ENCODE results near the gene TSPAN17. TPM values are rescaled to one million over a fixed set of nuclear protein-coding genes. Genes with fewer than 3 reads are reported as not detected.

The TSPAN17 gene
- total and polyA plus RNA-seq, 9 of the 15 experiments (the other 6 are each of a cell fraction or from before 2014, with no cell fraction given), result 0.73 to 58.3 (median 34.5) TPM

GRCh38 chr5:176609724-176610434, 37.4 kb upstream of the TSPAN17 start, which contains the start of gene GPRIN1 (continued):
- TF ChIP-seq CBFB (CRISPR knock-in tag; IDR thresholded peaks at IDR 0.05) (no peak), POLR2AphosphoS5 (IDR thresholded peaks at IDR 0.05; ENCODE audit: control insufficient read depth, insufficient read depth, low read depth, low read length) (no peak), PHF8 (IDR thresholded peaks at IDR 0.05; ENCODE audit: borderline replicate concordance, low read length) (peak; percentile 61; the same call in 1 of the 2 replicates), E2F8 (IDR thresholded peaks at IDR 0.05; ENCODE audit: low read depth, partially characterized antibody) (no peak), BCLAF1 (IDR thresholded peaks at IDR 0.05; ENCODE audit: borderline replicate concordance in 1 of 2, control insufficient read depth in 1 of 2, low read depth in 2 of 2, low read length in 1 of 2) (no peak), PPARD (CRISPR knock-in tag; IDR thresholded peaks at IDR 0.05) (no peak), MYC (IDR thresholded peaks at IDR 0.05; ENCODE audit: low read depth, low read length) (no peak), MYC (CRISPR knock-in tag; IDR thresholded peaks at IDR 0.05; ENCODE audit: borderline replicate concordance, low read depth) (no peak), DMBX1 (CRISPR knock-in tag; IDR thresholded peaks at IDR 0.05; ENCODE audit: borderline replicate concordance) (no peak), YBX1 (IDR thresholded peaks at IDR 0.05) (no peak), TCFL5 (CRISPR knock-in tag; conservative IDR thresholded peaks at IDR 0.05) (no peak), HIVEP1 (CRISPR knock-in tag; IDR thresholded peaks at IDR 0.05) (no peak), SIRT6 (IDR thresholded peaks at IDR 0.05; ENCODE audit: low read depth, low read length) (no peak), NRF1 (conservative IDR thresholded peaks at IDR 0.05 in 1 of 2, IDR thresholded peaks at IDR 0.05 in 1 of 2) (peak; percentile 84 to 87), EWSR1 (IDR thresholded peaks at IDR 0.05; ENCODE audit: borderline replicate concordance, low read depth, partially characterized antibody) (no peak), RAD51 (IDR thresholded peaks at IDR 0.05; ENCODE audit: borderline replicate concordance, low read depth) (no peak), CHD4 (IDR thresholded peaks at IDR 0.05; ENCODE audit: insufficient read depth, insufficient replicate concordance, low read depth, low read length, poor library complexity, severe bottlenecking) (no peak), KLF13 (tag; IDR thresholded peaks at IDR 0.05; ENCODE audit: borderline replicate concordance, low read depth) (no peak), NFE2L1 (tag; IDR thresholded peaks at IDR 0.05; ENCODE audit: borderline replicate concordance, low read depth) (no peak), CGGBP1 (CRISPR knock-in tag; IDR thresholded peaks at IDR 0.05) (no peak), CBX2 (IDR thresholded peaks at IDR 0.05; ENCODE audit: insufficient read depth, low read length, poor library complexity, severe bottlenecking) (no peak)
